ENCODE measurements around the gene CHRM5.

The CHRM5 gene

DNA sequence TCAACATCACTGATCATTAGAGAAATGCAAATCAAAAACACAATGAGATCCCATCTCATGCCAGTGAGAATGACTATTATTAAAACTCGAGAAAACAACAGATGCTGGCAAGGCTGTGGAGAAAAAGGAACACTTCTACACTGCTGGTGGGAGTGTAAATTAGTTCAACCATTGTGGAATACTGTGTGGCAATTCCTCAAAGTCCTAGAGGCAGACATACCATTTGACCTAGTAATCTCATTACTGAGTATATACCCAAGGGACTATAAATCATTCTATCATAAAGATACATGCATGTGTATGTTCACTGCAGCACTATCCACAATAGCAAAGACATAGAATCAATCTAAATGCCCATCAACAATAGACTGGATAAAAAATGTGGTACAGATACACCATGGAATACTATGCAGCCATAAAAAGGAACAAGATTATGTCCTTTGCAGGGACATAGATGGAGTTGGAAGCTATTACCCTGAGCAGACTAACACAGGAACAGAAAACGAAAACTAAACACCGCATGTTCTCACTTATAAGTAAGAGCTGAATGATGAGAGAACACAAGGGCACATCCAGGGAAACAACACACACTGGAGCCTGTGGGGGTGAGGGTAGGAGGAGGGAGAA, 85.9 kb downstream of the CHRM5 start:
- peaks cover 0 to 13% (median 0%) of the 10 kb centered on the region in 3 donors for H3K9me3 ChIP-seq
- H3K36me3 ChIP-seq, result no peaks in the 10 kb centered on the region
- no peak overlapping the region for H3K4me3 ChIP-seq
- TF ChIP-seq, protein P1, sequence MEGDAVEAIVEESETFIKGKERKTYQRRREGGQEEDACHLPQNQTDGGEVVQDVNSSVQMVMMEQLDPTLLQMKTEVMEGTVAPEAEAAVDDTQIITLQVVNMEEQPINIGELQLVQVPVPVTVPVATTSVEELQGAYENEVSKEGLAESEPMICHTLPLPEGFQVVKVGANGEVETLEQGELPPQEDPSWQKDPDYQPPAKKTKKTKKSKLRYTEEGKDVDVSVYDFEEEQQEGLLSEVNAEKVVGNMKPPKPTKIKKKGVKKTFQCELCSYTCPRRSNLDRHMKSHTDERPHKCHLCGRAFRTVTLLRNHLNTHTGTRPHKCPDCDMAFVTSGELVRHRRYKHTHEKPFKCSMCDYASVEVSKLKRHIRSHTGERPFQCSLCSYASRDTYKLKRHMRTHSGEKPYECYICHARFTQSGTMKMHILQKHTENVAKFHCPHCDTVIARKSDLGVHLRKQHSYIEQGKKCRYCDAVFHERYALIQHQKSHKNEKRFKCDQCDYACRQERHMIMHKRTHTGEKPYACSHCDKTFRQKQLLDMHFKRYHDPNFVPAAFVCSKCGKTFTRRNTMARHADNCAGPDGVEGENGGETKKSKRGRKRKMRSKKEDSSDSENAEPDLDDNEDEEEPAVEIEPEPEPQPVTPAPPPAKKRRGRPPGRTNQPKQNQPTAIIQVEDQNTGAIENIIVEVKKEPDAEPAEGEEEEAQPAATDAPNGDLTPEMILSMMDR (IDR thresholded peaks at IDR 0.05), result no peak
- intact Hi-C loops (cut with DNase I; ENCODE audit: low total_unique reads), result no loop called here
- no peak overlapping the region for H3K27ac ChIP-seq
- DNase-seq, result no peak
- H3K27me3 ChIP-seq, result no peaks in the 10 kb centered on the region
- peaks cover 0 to 25% (median 6%) of the 10 kb centered on the region in 4 donors for H3K4me1 ChIP-seq

DNA sequence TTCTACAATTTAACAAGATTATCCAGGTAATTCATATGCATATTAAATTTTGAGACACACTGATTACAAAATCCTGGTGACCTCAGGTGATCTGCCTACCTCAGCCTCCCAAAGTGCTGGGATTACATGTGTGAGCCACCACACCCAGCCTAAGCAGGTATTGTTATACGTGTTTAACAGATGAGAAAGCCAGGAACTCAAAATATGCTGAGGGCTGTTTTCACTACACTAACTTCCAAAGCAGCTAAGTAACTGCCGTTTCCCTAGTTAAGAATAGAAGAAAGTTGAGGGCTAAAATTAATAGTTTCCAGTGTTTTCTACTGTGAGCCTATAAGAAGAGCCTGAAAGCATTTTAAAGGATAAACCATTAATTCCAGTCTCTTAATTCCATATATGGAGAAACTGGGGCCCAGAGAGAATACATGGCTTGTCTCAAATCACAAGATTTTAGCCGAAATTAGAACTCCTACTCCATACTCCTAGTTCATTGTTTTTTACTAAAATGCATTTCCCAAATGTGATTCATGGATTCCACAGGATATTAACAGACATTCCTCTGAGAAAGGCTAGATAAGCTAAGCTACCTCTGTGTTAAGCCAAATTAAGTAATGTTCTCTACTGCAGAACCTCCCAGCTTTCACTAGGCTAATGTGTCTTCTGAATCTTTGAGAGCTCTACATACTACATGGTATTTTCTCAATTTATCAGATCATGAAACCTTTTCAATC, 87.7 kb downstream of the CHRM5 start:
- TF ChIP-seq, protein P1 (IDR thresholded peaks at IDR 0.05), result no peak
- Histone ChIP-seq H3K4me1 (peaks cover 0 to 23% (median 6%) of the 10 kb centered on the region in 4 donors), H3K27ac (peak overlapping the region; percentile 65 to 75), H3K27me3 (no peaks in the 10 kb centered on the region), H3K9me3 (peaks cover 0 to 4% (median 0%) of the 10 kb centered on the region in 3 donors), H3K36me3 (no peaks in the 10 kb centered on the region), H3K4me3 (no peak overlapping the region)
- no peak for DNase-seq
- intact Hi-C loops (cut with DNase I; ENCODE audit: low total_unique reads), result no loop called here

DNA sequence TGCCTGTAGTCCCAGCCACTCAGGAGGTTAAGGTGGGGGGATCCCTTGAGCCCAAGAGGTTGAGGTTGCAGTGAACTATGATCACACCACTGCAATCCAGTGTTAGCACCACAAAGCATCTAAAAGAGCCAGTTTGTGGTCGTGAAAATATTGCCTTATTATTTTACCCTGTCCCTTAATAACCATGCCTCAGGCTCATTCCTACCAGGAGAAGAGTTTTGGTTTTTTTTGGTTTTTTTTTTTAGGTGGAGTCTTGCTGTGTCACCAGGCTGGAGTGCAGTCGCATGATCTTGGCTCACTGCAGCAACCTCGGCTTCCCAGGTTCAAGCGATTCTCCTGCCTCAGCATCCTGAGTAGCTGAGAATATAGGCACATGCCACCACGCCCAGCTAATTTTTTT, 88.6 kb downstream of the CHRM5 start:
- intact Hi-C loops (cut with DNase I; ENCODE audit: low total_unique reads), result no loop called here
- Histone ChIP-seq H3K4me1 (peaks cover 0 to 23% (median 6%) of the 10 kb centered on the region in 4 donors), H3K27ac (peak overlapping the region; percentile 65 to 75)

DNA sequence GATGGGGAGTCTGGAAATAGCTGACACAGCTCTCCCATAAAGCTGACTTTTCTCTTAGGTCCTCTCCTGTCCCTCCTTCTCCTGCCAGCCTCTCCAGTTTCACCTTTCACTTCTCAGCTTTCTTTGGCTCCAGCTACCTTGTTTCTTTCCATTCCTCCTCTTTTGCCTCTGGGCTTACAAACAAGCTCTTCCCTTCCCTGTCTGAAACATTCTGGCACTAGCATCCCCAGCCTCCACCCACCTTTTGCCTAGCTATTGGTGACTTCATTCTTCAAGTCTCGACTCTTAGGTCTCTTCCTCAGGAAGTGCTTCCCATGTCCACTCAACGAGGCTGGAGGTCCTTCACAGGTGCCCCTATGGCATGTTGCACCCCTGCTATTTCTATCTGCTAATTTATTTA, 91.2 kb downstream of the CHRM5 start:
- intact Hi-C loops (cut with DNase I; ENCODE audit: low total_unique reads), result no loop called here

More for the DNA sequence above, 88.6 kb downstream of the CHRM5 start:
- Histone ChIP-seq H3K9me3 (no peaks in the 10 kb centered on the region), H3K36me3 (no peaks in the 10 kb centered on the region), H3K27me3 (no peaks in the 10 kb centered on the region), H3K4me3 (no peak overlapping the region)
- TF ChIP-seq, protein P1 (IDR thresholded peaks at IDR 0.05), result no peak
- DNase-seq, result no peak

DNA sequence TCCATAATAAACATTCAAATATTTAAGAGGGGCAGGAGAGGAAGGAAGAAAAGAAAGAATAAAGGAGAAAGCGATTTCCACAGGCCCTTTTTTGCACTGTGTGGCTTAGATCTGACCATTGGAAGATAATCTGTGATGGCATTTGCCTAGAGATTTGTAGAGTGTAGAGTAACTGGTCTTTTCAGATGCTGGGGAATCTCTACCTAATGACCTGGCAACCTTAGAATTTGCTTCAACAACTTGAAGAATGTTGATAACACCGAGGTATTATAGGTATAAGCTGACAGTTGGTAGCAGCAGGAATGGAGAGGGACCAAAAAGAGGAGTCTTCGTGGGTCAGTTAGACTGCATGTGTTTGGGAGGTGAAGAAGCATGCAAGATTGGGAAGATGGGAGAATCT, 91.6 kb downstream of the CHRM5 start:
- Histone ChIP-seq H3K4me3 (no peak overlapping the region), H3K9me3 (no peaks in the 10 kb centered on the region), H3K27ac (no peak overlapping the region), H3K4me1 (peaks cover 0 to 23% (median 6%) of the 10 kb centered on the region in 4 donors), H3K36me3 (no peaks in the 10 kb centered on the region), H3K27me3 (no peaks in the 10 kb centered on the region)
- TF ChIP-seq, protein P1 (IDR thresholded peaks at IDR 0.05), result no peak
- DNase-seq, result no peak
- intact Hi-C loops (cut with DNase I; ENCODE audit: low total_unique reads), result loop anchor here (5.0 to 10.0 kb wide), 2 partner anchors 152 to 305 kb away; partner anchors contain the start of genes KATNBL1 and LPCAT4

More for the DNA sequence above, 91.2 kb downstream of the CHRM5 start:
- TF ChIP-seq, protein P1 (IDR thresholded peaks at IDR 0.05), result no peak
- H3K4me3 ChIP-seq, result no peak overlapping the region
- no peak for DNase-seq
- H3K27me3 ChIP-seq, result no peaks in the 10 kb centered on the region
- H3K27ac ChIP-seq, result no peak overlapping the region
- peaks cover 0 to 23% (median 6%) of the 10 kb centered on the region in 4 donors for H3K4me1 ChIP-seq
- no peaks in the 10 kb centered on the region for H3K9me3 ChIP-seq
- no peaks in the 10 kb centered on the region for H3K36me3 ChIP-seq

Data from tibial artery (tissue), 4 donors.